OCI-LY3 (cell line): ENCODE results near the gene PHYKPL.

Experiments used
- H2AFZ ChIP-seq: fragments of 200-600, 300-600 bp; shearing (Covaris generic); 2 replicates; pipeline ENCODE4 v1.6.0; 2014; ENCODE audit warnings: antibody characterized with exemption, low read depth, low read length
- H3K27ac ChIP-seq: fragments of 200-600, 300-600 bp; sonication (generic); 2 replicates; pipeline ENCODE4 v1.5.1; 2014; ENCODE audit warnings: mild to moderate bottlenecking, low read length, moderate library complexity, mixed read lengths
- H3K27me3 ChIP-seq: fragments of 200-600, 300-600 bp; sonication (generic); 2 replicates; pipeline ENCODE4 v1.6.1; 2014; ENCODE audit warnings: low read depth, low read length, mixed read lengths
- H3K36me3 ChIP-seq: fragments of 200-600, 300-600 bp; sonication (generic); replicated peaks from 2 replicates; pipeline ENCODE3; 2014; ENCODE audit warnings: low read depth, low read length, mixed read lengths
- H3K4me1 ChIP-seq: fragments of 300-600, 200-600 bp; sonication (generic); 2 replicates; pipeline ENCODE4 v1.6.1; 2014; ENCODE audit warnings: low read length, mixed read lengths
- H3K4me2 ChIP-seq: fragments of 200-600, 300-600 bp; sonication (generic); 2 replicates; pipeline ENCODE4 v1.6.1; 2014; ENCODE audit warnings: low read length, mixed read lengths
- H3K4me3 ChIP-seq: fragments of 300-600, 200-600 bp; sonication (generic); 2 replicates; pipeline ENCODE4 v1.5.1; 2014; ENCODE audit warnings: antibody characterized with exemption, mild to moderate bottlenecking, low read length, moderate library complexity
- H3K79me2 ChIP-seq: fragments of 300-600, 200-600 bp; shearing (Covaris generic); 2 replicates; pipeline ENCODE4 v1.6.1; 2014; ENCODE audit warnings: mild to moderate bottlenecking, low read length, mixed read lengths
- H3K9ac ChIP-seq: fragments of 300-600, 200-600 bp; shearing (Covaris generic); 2 replicates; pipeline ENCODE4 v1.6.0; 2014; ENCODE audit warnings: mild to moderate bottlenecking, low read length, moderate library complexity
- H3K9me3 ChIP-seq: fragments of 200-600, 300-600 bp; shearing (Covaris generic); 2 replicates; pipeline ENCODE4 v1.6.1; 2014; ENCODE audit warnings: low read length, mixed read lengths; ENCODE audit not compliant: insufficient read depth
- H4K20me1 ChIP-seq: fragments of 200-600, 300-600 bp; sonication (generic); 2 replicates; pipeline ENCODE4 v1.6.1; 2016; ENCODE audit warnings: low read length, mixed read lengths; ENCODE audit not compliant: insufficient read depth
- EZH2phosphoT487 ChIP-seq: fragments of 200-600 bp; shearing (Covaris generic); IDR thresholded peaks from 2 replicates; pipeline ENCODE4 v1.6.1; 2018; ENCODE audit warnings: antibody characterized with exemption, mixed run types, low read depth
- TF ChIP-seq, protein P1 (sequence below): fragments of 200-600, 300-600 bp; sonication (generic); IDR thresholded peaks from 2 replicates; pipeline ENCODE4 v1.5.1; 2014; ENCODE audit warnings: antibody characterized with exemption, low read length, low read depth

PHYKPL gene

DNA sequence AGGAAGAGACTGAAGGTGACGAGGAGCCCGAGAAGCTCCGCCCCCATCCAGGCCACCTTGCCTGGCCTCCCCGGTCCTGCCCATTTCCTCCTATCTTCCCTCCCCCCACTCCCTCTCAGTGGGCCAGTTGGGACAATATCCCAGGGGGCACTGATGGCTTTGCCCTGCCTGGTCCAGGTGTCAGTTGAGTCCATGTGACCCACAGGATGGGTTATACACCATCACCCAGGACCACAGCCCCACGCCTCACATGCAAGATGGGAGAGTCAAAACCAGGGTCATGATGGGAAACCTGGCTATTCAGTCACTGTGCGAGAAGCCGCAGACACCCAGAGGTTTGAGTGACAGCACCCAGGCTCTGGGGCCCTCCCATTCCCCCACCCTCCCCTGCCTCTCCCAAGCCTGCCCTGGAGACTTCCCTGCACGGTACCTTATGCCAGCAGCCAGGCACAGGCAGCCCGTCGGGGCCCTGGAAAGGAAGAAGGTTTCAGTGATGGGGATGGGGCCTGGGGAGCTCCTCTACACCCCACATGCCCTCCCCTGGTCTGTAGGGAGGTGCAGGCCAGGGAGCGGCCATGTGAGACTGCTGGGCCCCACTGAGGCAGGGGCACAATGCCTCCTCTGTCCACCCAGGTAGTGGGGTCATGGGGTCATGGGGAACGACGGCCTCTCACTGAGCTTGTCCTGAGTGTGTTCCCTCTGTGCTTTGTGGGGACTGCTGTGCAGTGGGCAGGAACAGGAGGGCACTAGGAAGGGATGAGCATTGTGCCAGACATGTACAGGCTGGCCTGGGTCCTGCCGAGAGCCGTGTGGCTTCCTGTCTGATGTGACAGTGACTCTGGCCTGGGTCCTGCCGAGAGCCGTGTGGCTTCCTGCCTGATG lies 6.3 kb upstream of the PHYKPL start:
- no peaks in the 10 kb centered on the region for H3K27me3 ChIP-seq
- H4K20me1 ChIP-seq: no peaks in the 10 kb centered on the region
- peaks cover 5% of the 10 kb centered on the region for H3K4me1 ChIP-seq
- no peaks in the 10 kb centered on the region for H3K9me3 ChIP-seq
- no peaks in the 10 kb centered on the region for H3K79me2 ChIP-seq
- H3K4me2 ChIP-seq: no peak overlapping the region
- TF ChIP-seq EZH2phosphoT487: no peak
- TF ChIP-seq, protein P1, sequence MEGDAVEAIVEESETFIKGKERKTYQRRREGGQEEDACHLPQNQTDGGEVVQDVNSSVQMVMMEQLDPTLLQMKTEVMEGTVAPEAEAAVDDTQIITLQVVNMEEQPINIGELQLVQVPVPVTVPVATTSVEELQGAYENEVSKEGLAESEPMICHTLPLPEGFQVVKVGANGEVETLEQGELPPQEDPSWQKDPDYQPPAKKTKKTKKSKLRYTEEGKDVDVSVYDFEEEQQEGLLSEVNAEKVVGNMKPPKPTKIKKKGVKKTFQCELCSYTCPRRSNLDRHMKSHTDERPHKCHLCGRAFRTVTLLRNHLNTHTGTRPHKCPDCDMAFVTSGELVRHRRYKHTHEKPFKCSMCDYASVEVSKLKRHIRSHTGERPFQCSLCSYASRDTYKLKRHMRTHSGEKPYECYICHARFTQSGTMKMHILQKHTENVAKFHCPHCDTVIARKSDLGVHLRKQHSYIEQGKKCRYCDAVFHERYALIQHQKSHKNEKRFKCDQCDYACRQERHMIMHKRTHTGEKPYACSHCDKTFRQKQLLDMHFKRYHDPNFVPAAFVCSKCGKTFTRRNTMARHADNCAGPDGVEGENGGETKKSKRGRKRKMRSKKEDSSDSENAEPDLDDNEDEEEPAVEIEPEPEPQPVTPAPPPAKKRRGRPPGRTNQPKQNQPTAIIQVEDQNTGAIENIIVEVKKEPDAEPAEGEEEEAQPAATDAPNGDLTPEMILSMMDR: no peak
- H3K4me3 ChIP-seq: no peak overlapping the region
- no peak overlapping the region for H3K9ac ChIP-seq
- no peak overlapping the region for H2AFZ ChIP-seq
- no peak overlapping the region for H3K27ac ChIP-seq
- no peaks in the 10 kb centered on the region for H3K36me3 ChIP-seq

DNA sequence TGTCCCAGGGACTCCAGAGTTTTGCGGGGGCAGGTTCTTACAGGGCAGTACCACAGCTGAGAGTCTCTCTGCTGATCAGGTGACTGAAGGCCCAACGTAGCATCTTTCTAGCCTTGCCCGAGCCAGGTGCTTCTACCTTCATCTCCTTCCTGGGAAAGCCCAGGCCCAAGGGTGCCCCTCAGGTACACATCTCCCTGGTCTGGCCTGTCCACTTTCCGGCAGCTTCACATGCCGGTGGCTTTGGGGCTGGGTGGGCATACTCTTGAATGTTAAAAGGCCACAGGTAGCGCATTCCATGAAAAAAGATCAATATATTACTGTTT lies 5.7 kb upstream of the PHYKPL start:
- Histone ChIP-seq H3K27me3 (no peaks in the 10 kb centered on the region), H3K4me3 (no peak overlapping the region), H3K4me2 (no peak overlapping the region), H4K20me1 (no peaks in the 10 kb centered on the region), H2AFZ (no peak overlapping the region), H3K9me3 (no peaks in the 10 kb centered on the region), H3K36me3 (no peaks in the 10 kb centered on the region), H3K27ac (no peak overlapping the region), H3K79me2 (no peaks in the 10 kb centered on the region), H3K9ac (no peak overlapping the region), H3K4me1 (peaks cover 6% of the 10 kb centered on the region)
- TF ChIP-seq EZH2phosphoT487: no peak
- TF ChIP-seq, protein P1: no peak

DNA sequence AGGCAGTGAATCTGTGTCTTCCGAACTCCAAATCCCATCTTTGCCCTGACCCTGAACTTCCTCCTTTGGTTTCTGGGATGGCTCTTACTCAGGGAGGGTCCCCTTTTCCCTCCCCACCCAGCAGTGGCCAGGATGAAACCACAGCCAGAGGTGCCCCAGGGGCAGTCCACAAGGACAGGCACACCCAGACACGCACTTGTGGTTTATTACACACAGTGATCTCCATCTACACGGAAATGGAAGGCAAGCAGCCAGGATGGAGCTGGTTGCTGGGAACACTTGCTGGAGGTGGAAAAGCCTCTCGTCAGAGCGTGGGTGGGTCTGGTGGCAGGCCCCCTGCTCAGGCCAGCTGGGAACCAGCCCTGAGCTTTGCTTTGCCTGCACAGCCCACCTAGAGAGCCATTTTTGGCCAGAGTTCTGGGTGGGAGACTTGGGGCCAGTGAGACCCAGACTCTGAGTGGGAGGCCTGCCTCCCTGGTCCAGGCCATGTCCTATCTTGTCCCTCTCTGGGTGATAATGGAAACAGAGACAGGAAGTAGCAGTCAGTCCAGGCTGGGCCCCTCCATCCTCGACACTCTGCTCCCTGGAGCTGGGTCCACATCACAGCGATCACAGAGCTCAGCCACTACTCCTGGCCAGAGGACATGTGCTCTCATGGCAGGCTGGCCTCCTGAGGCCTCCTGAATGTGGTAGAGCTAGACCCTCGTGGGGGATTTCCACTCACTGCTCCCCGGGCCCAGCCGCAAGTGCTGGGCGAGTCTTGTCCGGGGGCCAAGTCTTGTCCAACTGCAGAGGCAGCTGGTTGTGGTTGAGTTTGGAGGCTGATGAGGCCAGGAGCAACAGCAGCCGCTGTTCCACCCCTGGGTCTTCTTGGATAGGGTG lies 5.1 kb upstream of the PHYKPL start:
- no peak overlapping the region for H3K9ac ChIP-seq
- H3K36me3 ChIP-seq: no peaks in the 10 kb centered on the region
- H3K27ac ChIP-seq: no peak overlapping the region
- no peaks in the 10 kb centered on the region for H4K20me1 ChIP-seq
- H3K4me1 ChIP-seq: peaks cover 10% of the 10 kb centered on the region
- no peaks in the 10 kb centered on the region for H3K79me2 ChIP-seq
- H3K4me2 ChIP-seq: no peak overlapping the region
- no peak overlapping the region for H3K4me3 ChIP-seq
- H3K27me3 ChIP-seq: no peaks in the 10 kb centered on the region
- no peak overlapping the region for H2AFZ ChIP-seq
- no peak for TF ChIP-seq EZH2phosphoT487
- TF ChIP-seq, protein P1: no peak
- H3K9me3 ChIP-seq: no peaks in the 10 kb centered on the region

DNA sequence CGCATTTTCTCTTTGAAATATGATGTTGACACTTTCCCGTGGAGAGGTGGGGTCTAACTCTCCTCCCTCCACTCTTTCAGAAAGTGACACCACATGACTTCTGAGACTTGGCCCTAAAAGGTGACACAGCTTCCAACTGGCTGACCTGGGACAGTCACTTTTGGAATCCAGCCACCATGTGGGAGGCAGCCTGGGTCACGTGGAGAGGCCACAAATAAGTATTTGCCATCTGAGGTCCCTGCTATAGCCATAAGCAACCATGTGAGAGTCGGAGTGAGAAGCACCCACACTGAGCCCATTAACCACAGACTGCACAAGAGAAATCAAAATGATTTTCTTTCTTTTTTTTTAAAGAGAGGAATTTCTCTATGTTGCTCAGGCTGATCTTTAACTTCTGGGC lies 4.1 kb upstream of the PHYKPL start:
- H3K4me3 ChIP-seq: no peak overlapping the region
- H3K27ac ChIP-seq: no peak overlapping the region
- no peak overlapping the region for H2AFZ ChIP-seq
- peaks cover 5% of the 10 kb centered on the region for H3K79me2 ChIP-seq
- H3K9ac ChIP-seq: no peak overlapping the region
- no peaks in the 10 kb centered on the region for H3K9me3 ChIP-seq
- no peak overlapping the region for H3K4me2 ChIP-seq
- no peaks in the 10 kb centered on the region; the same call in 1 of the 2 replicates for H4K20me1 ChIP-seq
- TF ChIP-seq EZH2phosphoT487: no peak
- TF ChIP-seq, protein P1: no peak
- H3K27me3 ChIP-seq: no peaks in the 10 kb centered on the region
- no peaks in the 10 kb centered on the region for H3K36me3 ChIP-seq
- H3K4me1 ChIP-seq: peaks cover 10% of the 10 kb centered on the region
